Stimulated activated CD4-positive, alpha-beta T cell treated with anti-CD3 and anti-CD28 coated beads, Interleukin-15, amount 100 ng/mL, for 1 hour (primary cell): ENCODE measurements around the gene SLC22A4.

Source experiments
- DNase-seq, 2 donors: peaks; one replicate each; pipeline ENCODE4 v3.0.0-alpha.2; 2020; ENCODE audit warnings: low read depth in 1 of 2, low spot score in 1 of 2

SLC22A4 gene

GRCh38 chr5:132391870-132392269, 97.7 kb downstream of the SLC22A4 start:
- DNase-seq, result no peak

GRCh38 chr5:132392411-132392810, 98.2 kb downstream of the SLC22A4 start:
- DNase-seq, result no peak

GRCh38 chr5:132392978-132393825, 99.0 kb downstream of the SLC22A4 start:
- no peak for DNase-seq
